ENCODE data around the gene CEP170B.

CEP170B gene

GRCh38 chr14:104820669-104821228 lies 44.3 kb upstream of the CEP170B start:
- CTCF ChIA-PET: interaction anchor here (0.7 to 4.1 kb wide), 15 partner anchors 10 to 84 kb away, joined by 3 to 18 read pairs (median 3); partner anchors contain the start of genes SIVA1 and ZBTB42
- POLR2A ChIA-PET: interaction anchor here (0.6 kb wide), 1 partner anchor 12 kb away, joined by 4 read pairs; no protein-coding TSS in a partner anchor
- DNase-seq (ENCODE audit: low read depth, low spot score): no peak
- TF ChIP-seq CTCF (IDR thresholded peaks at IDR 0.05; ENCODE audit: insufficient read depth, low read length, missing control alignments): peak; percentile 90
- no peak overlapping the region for H3K4me3 ChIP-seq (ENCODE audit: low read depth, low read length)

DNA sequence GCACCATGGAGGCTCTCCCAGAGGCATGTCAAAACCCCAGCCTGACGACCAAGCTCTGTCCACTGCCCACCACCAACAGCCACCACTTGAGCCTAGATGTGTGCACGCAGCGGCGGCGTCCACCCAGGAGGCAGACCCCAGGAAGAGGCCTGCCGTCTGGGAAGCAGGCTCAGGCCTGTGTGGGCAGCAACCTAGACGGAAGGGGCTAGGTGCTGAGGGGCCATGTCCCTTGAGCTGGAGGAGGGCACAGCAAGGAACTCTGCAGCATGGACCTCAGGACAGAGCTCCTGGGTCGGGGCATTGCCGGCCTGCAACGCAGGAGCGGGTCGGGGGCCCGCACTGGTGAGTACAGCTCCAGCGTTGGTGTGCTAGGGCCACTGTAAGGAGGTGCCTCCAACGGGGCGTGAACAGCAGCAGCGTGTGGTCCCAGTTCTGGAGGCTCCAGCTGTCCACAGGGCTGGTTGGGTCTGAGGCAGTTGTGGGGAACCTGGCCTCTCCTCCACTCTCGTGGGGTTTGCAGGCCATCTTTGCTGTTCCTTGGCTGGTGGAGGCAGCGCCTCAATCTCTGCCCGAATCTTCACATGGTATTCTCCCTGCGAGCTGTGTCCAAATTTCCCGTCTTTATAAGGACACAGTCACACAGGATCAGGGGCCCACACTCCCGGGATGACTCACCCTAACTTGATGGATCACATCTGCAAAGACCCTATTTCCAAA lies 43.7 kb upstream of the CEP170B start:
- ChIA-PET CTCF (interaction anchor here (0.8 to 4.1 kb wide), 12 partner anchors 9 to 98 kb away, joined by 3 to 18 read pairs (median 4); partner anchors contain the start of genes ADSS1, SIVA1 and ZBTB42), POLR2A (interaction anchor here (0.6 kb wide), 1 partner anchor 12 kb away, joined by 4 read pairs; no protein-coding TSS in a partner anchor)
- no peak overlapping the region for H3K4me3 ChIP-seq (ENCODE audit: low read depth, low read length)
- no peak for TF ChIP-seq CTCF (IDR thresholded peaks at IDR 0.05; ENCODE audit: insufficient read depth, low read length, missing control alignments)
- DNase-seq (ENCODE audit: low read depth, low spot score): no peak

GRCh38 chr14:104821971-104822608 lies 43.0 kb upstream of the CEP170B start:
- H3K4me3 ChIP-seq (ENCODE audit: low read depth, low read length): no peak overlapping the region
- TF ChIP-seq CTCF (IDR thresholded peaks at IDR 0.05; ENCODE audit: insufficient read depth, low read length, missing control alignments): no peak
- DNase-seq (ENCODE audit: low read depth, low spot score): no peak
- ChIA-PET POLR2A (no interaction called here), CTCF (interaction anchor here (1.2 to 4.1 kb wide), 5 partner anchors 22 to 99 kb away, joined by 3 to 18 read pairs (median 8); partner anchors contain the start of genes ADSS1 and ZBTB42)

DNA sequence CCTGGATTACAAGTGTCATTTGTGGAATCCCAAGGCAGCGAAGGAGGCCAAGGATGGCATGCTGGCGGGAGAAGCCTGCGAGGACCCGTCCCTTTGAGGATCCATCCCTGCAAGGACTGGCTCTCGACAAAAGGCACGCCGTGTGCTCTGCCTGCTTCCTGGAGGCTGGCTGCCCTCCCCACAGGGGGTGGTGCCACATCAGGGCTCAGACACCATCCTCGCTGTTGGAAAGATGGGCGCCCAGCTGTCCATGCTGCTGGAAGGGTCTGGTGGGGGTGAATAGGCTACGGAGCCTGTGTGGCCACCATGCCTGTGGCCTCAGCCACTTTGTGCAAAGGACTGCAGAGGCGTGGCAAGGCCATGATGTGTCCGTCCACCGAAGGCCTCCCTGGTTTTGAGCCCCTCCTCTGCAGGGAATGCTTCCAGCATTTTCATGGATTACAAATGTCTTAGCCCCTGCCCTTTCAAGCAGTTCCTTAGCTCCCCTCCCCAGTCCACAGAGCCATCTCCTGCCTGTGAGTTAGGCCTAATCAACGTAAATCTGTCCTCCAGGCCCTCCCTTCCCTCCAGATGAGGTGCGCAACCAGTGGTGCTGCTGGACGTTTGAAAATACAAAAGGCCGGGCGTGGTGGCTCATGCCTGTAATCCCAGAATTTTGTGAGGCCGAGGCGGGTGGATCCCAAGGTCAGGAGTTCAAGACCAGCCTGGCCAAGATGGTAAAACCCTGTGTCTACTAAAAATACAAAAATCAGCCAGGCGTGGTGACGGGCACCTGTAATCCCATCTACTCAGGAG lies 42.0 kb upstream of the CEP170B start:
- no peak for DNase-seq (ENCODE audit: low read depth, low spot score)
- TF ChIP-seq CTCF (IDR thresholded peaks at IDR 0.05; ENCODE audit: insufficient read depth, low read length, missing control alignments): no peak
- ChIA-PET CTCF (interaction anchor here (1.2 to 4.1 kb wide), 3 partner anchors 23 to 100 kb away, joined by 3 to 18 read pairs (median 8); partner anchors contain the start of genes ADSS1 and ZBTB42), POLR2A (no interaction called here)
- H3K4me3 ChIP-seq (ENCODE audit: low read depth, low read length): no peak overlapping the region

GRCh38 chr14:104824353-104824997 lies 40.6 kb upstream of the CEP170B start:
- CTCF ChIA-PET: interaction anchor here (1.6 to 4.6 kb wide), 5 partner anchors 13 to 221 kb away, joined by 9 to 166 read pairs (median 14); no protein-coding TSS in a partner anchor
- no peak overlapping the region for H3K4me3 ChIP-seq (ENCODE audit: low read depth, low read length)
- no peak for TF ChIP-seq CTCF (IDR thresholded peaks at IDR 0.05; ENCODE audit: insufficient read depth, low read length, missing control alignments)
- no peak for DNase-seq (ENCODE audit: low read depth, low spot score)
- POLR2A ChIA-PET: no interaction called here

Data from AG04449 (cell line).